Erythroblast (primary cell): Measurements from ENCODE around the gene CYBC1.

Source experiments
- GATA1 ChIP-seq: IDR thresholded peaks from 2 replicates; pipeline ENCODE4 v1.6.1; 2011; ENCODE audit warnings: low read depth, mild to moderate bottlenecking, control low read depth, low read length, moderate library complexity
- POLR2A ChIP-seq: IDR thresholded peaks from 2 replicates; pipeline ENCODE4 v1.6.1; 2011; ENCODE audit warnings: mild to moderate bottlenecking, low read length

DNA sequence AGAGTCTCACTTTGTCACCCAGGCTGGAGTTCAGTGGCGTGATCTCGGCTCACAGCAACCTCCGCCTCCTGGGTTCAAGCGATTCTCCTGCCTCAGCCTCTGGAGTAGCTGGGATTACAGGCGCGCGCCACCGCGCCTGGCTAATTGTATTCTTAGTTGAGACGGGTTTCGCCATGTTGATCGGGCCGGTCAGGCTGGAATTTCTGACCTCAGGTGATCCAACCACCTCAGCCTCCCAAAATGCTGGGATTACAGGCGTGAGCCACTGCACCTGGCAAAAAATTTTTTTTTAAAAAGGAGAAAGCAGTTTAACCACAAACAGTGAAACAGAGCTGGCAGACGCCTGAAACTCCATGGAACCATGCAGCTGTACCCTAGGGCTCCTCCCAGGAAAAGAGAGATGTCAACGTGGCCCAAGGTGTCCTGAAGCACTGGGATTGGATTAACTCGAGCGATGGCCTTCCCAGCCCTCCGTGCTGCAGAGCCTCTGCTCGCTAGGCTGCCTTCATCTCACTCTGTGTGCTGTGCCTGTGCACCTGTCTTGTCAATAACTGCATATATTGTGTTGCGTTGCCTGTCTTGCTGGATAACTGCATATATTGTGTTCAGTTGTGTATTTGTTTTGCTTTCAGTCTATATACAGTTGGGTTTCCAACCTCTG, 39.4 kb upstream of the CYBC1 start:
- TF ChIP-seq POLR2A (no peak), GATA1 (no peak)
